IMR-90 (cell line): ENCODE data around the gene KLF16. TPM values are rescaled to one million over a fixed set of nuclear protein-coding genes. Genes with fewer than 3 reads are reported as not detected.

Experiments used
- ATAC-seq: fragments of 200-7000 bp; cut with Tn5 transposase; 2 replicates; pipeline ENCODE4 v1.9.1; 2020; ENCODE audit warnings: low read depth, mild to moderate bottlenecking, moderate library complexity
- BruUV-seq: library from RNA; stranded (reverse); fragments of 400-500 nt; replicated peaks from 2 replicates; lab custom pipeline; 2021; lab: Mats Ljungman, UMichigan
- CTCF ChIA-PET: fragments of 300-600 bp; formaldehyde crosslinking; extraction: SDS; loops from one replicate; lab custom pipeline; 2021; ENCODE audit warnings: antibody characterized with exemption; lab: Yijun Ruan, JAX
- POLR2A ChIA-PET: fragments of 300-600 bp; sonication (Branson Sonifier 250); formaldehyde crosslinking; loops from one replicate; lab custom pipeline; 2022; ENCODE audit warnings: antibody characterized with exemption; ENCODE audit not compliant: unreplicated experiment; lab: Charles Lee
- DNase-seq: peaks from one replicate; pipeline ENCODE4 v3.0.0; 2013
- H2AFZ ChIP-seq: replicated peaks from 2 replicates; pipeline ENCODE3; 2013; ENCODE audit warnings: low read length, mild to moderate bottlenecking; ENCODE audit not compliant: poor library complexity
- H2AK5ac ChIP-seq: 2 replicates; pipeline ENCODE4 v1.6.1; 2013; ENCODE audit warnings: low read depth, low read length, inconsistent platforms
- H2AK9ac ChIP-seq: replicated peaks from 2 replicates; pipeline ENCODE3; 2013; ENCODE audit warnings: mild to moderate bottlenecking, low read depth, low read length, moderate library complexity; ENCODE audit not compliant: poor library complexity
- H2BK120ac ChIP-seq: 2 replicates; pipeline ENCODE4 v1.6.1; 2013; ENCODE audit warnings: low read depth, low read length, inconsistent platforms
- H2BK15ac ChIP-seq: 3 replicates; pipeline ENCODE4 v1.6.1; 2013; ENCODE audit warnings: low read depth, low read length, inconsistent platforms
- H2BK20ac ChIP-seq: 2 replicates; pipeline ENCODE4 v1.6.1; 2013; ENCODE audit warnings: low read depth, mild to moderate bottlenecking, inconsistent platforms, low read length, moderate library complexity
- H2BK5ac ChIP-seq: 2 replicates; pipeline ENCODE4 v1.6.1; 2013; ENCODE audit warnings: mild to moderate bottlenecking, low read depth, low read length, inconsistent platforms; ENCODE audit not compliant: poor library complexity, severe bottlenecking
- H3K14ac ChIP-seq: replicated peaks from 2 replicates; pipeline ENCODE4 v1.6.1; 2013; ENCODE audit warnings: low read depth, low read length, inconsistent platforms
- H3K18ac ChIP-seq: 2 replicates; pipeline ENCODE4 v1.6.1; 2013; ENCODE audit warnings: low read depth, low read length, control low read depth
- H3K23ac ChIP-seq: 2 replicates; pipeline ENCODE4 v1.6.1; 2013; ENCODE audit warnings: low read depth, low read length, inconsistent platforms
- H3K27ac ChIP-seq: 2 replicates; pipeline ENCODE4 v1.5.1; 2013; ENCODE audit warnings: mild to moderate bottlenecking, control low read depth, low read length; ENCODE audit not compliant: insufficient read depth
- H3K27me3 ChIP-seq: 2 replicates; pipeline ENCODE4 v1.6.1; 2013; ENCODE audit warnings: low read length; ENCODE audit not compliant: control insufficient read depth, insufficient read depth
- H3K36me3 ChIP-seq: 2 replicates; pipeline ENCODE4 v1.6.1; 2013; ENCODE audit warnings: low read length, mixed read lengths; ENCODE audit not compliant: control insufficient read depth, insufficient read depth
- H3K4ac ChIP-seq: 2 replicates; pipeline ENCODE4 v1.6.1; 2013; ENCODE audit warnings: low read depth, low read length, inconsistent platforms
- H3K4me1 ChIP-seq: 2 replicates; pipeline ENCODE4 v1.6.1; 2013; ENCODE audit warnings: low read length, mixed read lengths; ENCODE audit not compliant: control insufficient read depth, insufficient read depth
- H3K4me2 ChIP-seq: 2 replicates; pipeline ENCODE4 v1.6.1; 2013; ENCODE audit warnings: low read depth, mild to moderate bottlenecking, control low read depth, low read length, moderate library complexity
- H3K4me3 ChIP-seq: 2 replicates; pipeline ENCODE4 v1.5.1; 2013; ENCODE audit warnings: low read depth, mild to moderate bottlenecking, control low read depth, low read length, moderate library complexity; ENCODE audit not compliant: insufficient read depth
- H3K56ac ChIP-seq: 2 replicates; pipeline ENCODE4 v1.6.1; 2013; ENCODE audit warnings: low read length, inconsistent platforms; ENCODE audit not compliant: insufficient read depth; ENCODE audit errors: extremely low read depth
- H3K79me1 ChIP-seq, 2 experiments: 2 replicates each; pipeline ENCODE4 v1.6.1; 2013; ENCODE audit warnings: low read length in 2 of 2, inconsistent platforms in 1 of 2, low read depth in 1 of 2
- H3K9ac ChIP-seq: 2 replicates; pipeline ENCODE4 v1.6.1; 2013; ENCODE audit warnings: low read depth, low read length, control low read depth
- H3K9me1 ChIP-seq: 2 replicates; pipeline ENCODE4 v1.6.1; 2013; ENCODE audit warnings: low read length, inconsistent platforms; ENCODE audit not compliant: insufficient read depth
- H3K9me3 ChIP-seq: 2 replicates; pipeline ENCODE4 v1.6.1; 2013; ENCODE audit warnings: low read length; ENCODE audit not compliant: control insufficient read depth, insufficient read depth
- H4K20me1 ChIP-seq: 2 replicates; pipeline ENCODE4 v1.6.1; 2013; ENCODE audit warnings: low read length, inconsistent platforms; ENCODE audit not compliant: insufficient read depth
- H4K5ac ChIP-seq: 2 replicates; pipeline ENCODE4 v1.6.1; 2013; ENCODE audit warnings: mild to moderate bottlenecking, low read depth, low read length, control low read depth
- H4K8ac ChIP-seq, 2 experiments: 2 replicates each; pipeline ENCODE4 v1.6.1; 2013; ENCODE audit warnings: low read depth in 2 of 2, low read length in 2 of 2, control low read depth in 1 of 2, inconsistent platforms in 1 of 2
- H4K91ac ChIP-seq: 2 replicates; pipeline ENCODE4 v1.6.1; 2013; ENCODE audit warnings: low read depth, low read length, inconsistent platforms; ENCODE audit not compliant: insufficient read depth
- CEBPB ChIP-seq: IDR thresholded peaks from 2 replicates; pipeline ENCODE4 v1.6.1; 2012; ENCODE audit warnings: low read depth, low read length, improper control_type of control experiment
- CTCF ChIP-seq: conservative IDR thresholded peaks from 2 replicates; pipeline ENCODE4 v1.5.1; 2012; ENCODE audit warnings: mild to moderate bottlenecking, low read depth, low read length, improper control_type of control experiment
- ELK1 ChIP-seq: fragments of 150-350 bp; IDR thresholded peaks from 2 replicates; pipeline ENCODE4 v1.6.1; 2016; ENCODE audit warnings: low read depth, mild to moderate bottlenecking, low read length, moderate library complexity, borderline replicate concordance
- MAFK ChIP-seq: IDR thresholded peaks from 2 replicates; pipeline ENCODE4 v1.6.1; 2012; ENCODE audit warnings: low read depth, low read length, improper control_type of control experiment
- NFE2L2 ChIP-seq: fragments of 150-350 bp; IDR thresholded peaks from 2 replicates; pipeline ENCODE4 v1.6.1; 2016; ENCODE audit warnings: low read depth, mild to moderate bottlenecking, low read length
- RCOR1 ChIP-seq: IDR thresholded peaks from 2 replicates; pipeline ENCODE4 v1.6.1; 2012; ENCODE audit warnings: mild to moderate bottlenecking, low read length, improper control_type of control experiment; ENCODE audit not compliant: insufficient replicate concordance
- USF2 ChIP-seq: fragments of 150-350 bp; IDR thresholded peaks from 2 replicates; pipeline ENCODE4 v1.6.1; 2017; ENCODE audit warnings: mild to moderate bottlenecking, antibody characterized with exemption, low read length, low read depth
- WGBS, 2 experiments: methylation state at CpG; one replicate each; pipeline versions ENCODE4 v1.1.5 to v1.1.7; 2013; ENCODE audit warnings: missing lambda C conversion rate in 2 of 2; ENCODE audit not compliant: insufficient read length in 1 of 2; ENCODE audit errors: extremely low coverage in 2 of 2; 5-methylcytosine and 5-hydroxymethylcytosine counted together
- dilution Hi-C: fragments of 300-500 bp; cut with HindIII; formaldehyde crosslinking; loops from one replicate; pipeline ENCODE4 v1.14.3; 2018; ENCODE audit warnings: low sequenced_read_pairs; ENCODE audit not compliant: unreplicated experiment
- in situ Hi-C: fragments of 300-500 bp; cut with MboI; formaldehyde crosslinking; loops from 3 replicates; pipeline ENCODE4 v1.14.3; 2019; ENCODE audit warnings: low sequenced_read_pairs, inconsistent platforms, mixed read lengths
- intact Hi-C: fragments of 100-400 bp; cut with micrococcal nuclease; formaldehyde crosslinking; loops from 2 replicates; pipeline ENCODE4 v1.10.0; 2022
- polyA plus RNA-seq, 3 experiments: library from polyadenylated mRNA; depleted of rRNA; stranded (reverse); fragments of >200 nt; gene quantifications; 2 replicates each; pipeline ENCODE4 v1.2.3, GENCODE V29; 2012; ENCODE audit warnings: low replicate concordance in 1 of 3
- total RNA-seq: library from RNA; depleted of rRNA; stranded (reverse); fragments of >200 nt; gene quantifications from 2 replicates; pipeline ENCODE4 v1.2.3, GENCODE V29; 2012

KLF16 gene
- total and polyA plus RNA-seq, 2 of the 4 experiments (the other 2 are of a cell fraction): 0.90 to 13.1 TPM

GRCh38 chr19:1866693-1867348, 3.4 kb upstream of the KLF16 start:
- Histone ChIP-seq H4K91ac (no peak overlapping the region), H3K4ac (no peak overlapping the region), H2BK5ac (no peak overlapping the region), H3K36me3 (peaks cover 10% of the 10 kb centered on the region), H3K27ac (no peak overlapping the region), H3K9ac (no peak overlapping the region), H2AK5ac (no peak overlapping the region), H3K27me3 (no peaks in the 10 kb centered on the region), H3K4me3 (no peak overlapping the region), H3K56ac (no peak overlapping the region), H2BK20ac (no peak overlapping the region), H4K5ac (no peak overlapping the region), H3K4me2 (no peak overlapping the region), H3K4me1 (peaks cover 3% of the 10 kb centered on the region; the same call in 1 of the 2 replicates), H3K9me3 (no peaks in the 10 kb centered on the region), H3K9me1 (no peaks in the 10 kb centered on the region), H3K14ac (no peak overlapping the region), H4K20me1 (peaks cover 14% of the 10 kb centered on the region), H3K79me1 (peaks cover 12 to 33% of the 10 kb centered on the region in 2 experiments), H2AK9ac (no peak overlapping the region), H4K8ac (no peak overlapping the region), H3K18ac (no peak overlapping the region), H2BK120ac (no peak overlapping the region), H3K23ac (no peak overlapping the region), H2BK15ac (no peak overlapping the region), H2AFZ (no peak overlapping the region)
- no peak for TF ChIP-seq USF2
- no peak for TF ChIP-seq CTCF
- TF ChIP-seq ELK1: no peak
- TF ChIP-seq RCOR1: no peak
- no peak for TF ChIP-seq CEBPB
- no peak for TF ChIP-seq NFE2L2
- TF ChIP-seq MAFK: no peak
- 89% methylated on average over 3 of the region's 8 CpGs; no CpG with 5 or more reads in 1 of the 2 experiments for WGBS, 2 experiments
- CTCF ChIA-PET: no interaction called here
- POLR2A ChIA-PET: no interaction called here
- in situ Hi-C loops: no loop called here
- DNase-seq (no peak), ATAC-seq (no peak)
- dilution Hi-C loops: no loop called here
- BruUV-seq: no TSS peak
- intact Hi-C loops: no loop called here
